Trophoblast cell (in vitro differentiated cells and primary cell): ENCODE results near the gene CARNS1.

Experiments used
- DNase-seq, 2 donors: peaks; one replicate each; pipeline ENCODE4 v3.0.0-alpha.2; 2016
- H2AFZ ChIP-seq: 2 replicates; pipeline ENCODE4 v1.6.1; 2013; ENCODE audit warnings: low read length, moderate library complexity, mild to moderate bottlenecking; ENCODE audit not compliant: insufficient read depth, poor library complexity
- H2AK5ac ChIP-seq: 2 replicates; pipeline ENCODE4 v1.6.1; 2013; ENCODE audit warnings: mild to moderate bottlenecking, low read length
- H2BK120ac ChIP-seq: 2 replicates; pipeline ENCODE4 v1.6.1; 2013; ENCODE audit warnings: low read length, mild to moderate bottlenecking, moderate library complexity; ENCODE audit not compliant: insufficient read depth, poor library complexity
- H2BK12ac ChIP-seq: 2 replicates; pipeline ENCODE4 v1.6.1; 2013; ENCODE audit warnings: mild to moderate bottlenecking, low read length, moderate library complexity
- H2BK5ac ChIP-seq: 2 replicates; pipeline ENCODE4 v1.6.1; 2013; ENCODE audit warnings: low read length, low read depth, moderate library complexity, mild to moderate bottlenecking; ENCODE audit not compliant: poor library complexity
- H3K14ac ChIP-seq: 2 replicates; pipeline ENCODE4 v1.6.1; 2013; ENCODE audit warnings: mild to moderate bottlenecking, low read length
- H3K18ac ChIP-seq: 2 replicates; pipeline ENCODE4 v1.6.1; 2013; ENCODE audit warnings: mild to moderate bottlenecking, low read length
- H3K23ac ChIP-seq: 2 replicates; pipeline ENCODE4 v1.6.1; 2013; ENCODE audit warnings: low read length
- H3K27ac ChIP-seq: 2 replicates; pipeline ENCODE4 v1.5.1; 2013; ENCODE audit warnings: low read depth, mild to moderate bottlenecking, inconsistent platforms, low read length, moderate library complexity
- H3K27me3 ChIP-seq: 2 replicates; pipeline ENCODE4 v1.6.1; 2013; ENCODE audit warnings: inconsistent platforms, mild to moderate bottlenecking, low read length, moderate library complexity; ENCODE audit not compliant: insufficient read depth
- H3K36me3 ChIP-seq, 2 experiments: 1 replicate in 1 of 2; 2 replicates in 1 of 2; pipeline ENCODE4 v1.6.1; 2013; ENCODE audit warnings: low read length in 2 of 2, mild to moderate bottlenecking in 2 of 2, moderate library complexity in 1 of 2; ENCODE audit not compliant: insufficient read depth in 2 of 2, control insufficient read depth in 1 of 2
- H3K4ac ChIP-seq: 2 replicates; pipeline ENCODE4 v1.6.1; 2013; ENCODE audit warnings: low read depth, mild to moderate bottlenecking, low read length, moderate library complexity
- H3K4me1 ChIP-seq, 2 experiments: 1 replicate in 1 of 2; 2 replicates in 1 of 2; pipeline ENCODE4 v1.6.1; 2013; ENCODE audit warnings: low read length in 2 of 2, mild to moderate bottlenecking in 2 of 2, moderate library complexity in 1 of 2; ENCODE audit not compliant: insufficient read depth in 2 of 2, control insufficient read depth in 1 of 2
- H3K4me2 ChIP-seq: 2 replicates; pipeline ENCODE4 v1.6.1; 2013; ENCODE audit warnings: inconsistent platforms, mild to moderate bottlenecking, low read length, moderate library complexity
- H3K4me3 ChIP-seq: 2 replicates; pipeline ENCODE4 v1.5.1; 2013; ENCODE audit warnings: mild to moderate bottlenecking, low read depth, low read length, inconsistent platforms
- H3K79me1 ChIP-seq: one replicate; pipeline ENCODE4 v1.6.1; 2013; ENCODE audit warnings: low read length
- H3K79me2 ChIP-seq: 2 replicates; pipeline ENCODE4 v1.6.1; 2013; ENCODE audit warnings: low read length, mild to moderate bottlenecking; ENCODE audit not compliant: control insufficient read depth, insufficient read depth, poor library complexity
- H3K9ac ChIP-seq: 2 replicates; pipeline ENCODE4 v1.6.1; 2013; ENCODE audit warnings: mild to moderate bottlenecking, low read length
- H3K9me3 ChIP-seq: 2 replicates; pipeline ENCODE4 v1.6.1; 2013; ENCODE audit warnings: low read depth, mild to moderate bottlenecking, control low read depth, inconsistent platforms, low read length; ENCODE audit not compliant: insufficient read depth
- H4K12ac ChIP-seq: 2 replicates; pipeline ENCODE4 v1.6.1; 2013; ENCODE audit warnings: low read depth, mild to moderate bottlenecking, low read length, moderate library complexity
- H4K8ac ChIP-seq: 2 replicates; pipeline ENCODE4 v1.6.1; 2013; ENCODE audit warnings: low read depth, mild to moderate bottlenecking, low read length, moderate library complexity
- H4K91ac ChIP-seq: one replicate; pipeline ENCODE4 v1.6.1; 2013; ENCODE audit warnings: low read depth, mild to moderate bottlenecking, low read length, moderate library complexity
- WGBS: extraction: QIAGEN DNeasy Blood & Tissue Kit; methylation state at CpG from one replicate; pipeline ENCODE4 v1.1.7; 2013; ENCODE audit warnings: missing lambda C conversion rate; ENCODE audit not compliant: insufficient read length, insufficient coverage; ENCODE audit errors: extremely low coverage; 5-methylcytosine and 5-hydroxymethylcytosine counted together

CARNS1 gene

DNA sequence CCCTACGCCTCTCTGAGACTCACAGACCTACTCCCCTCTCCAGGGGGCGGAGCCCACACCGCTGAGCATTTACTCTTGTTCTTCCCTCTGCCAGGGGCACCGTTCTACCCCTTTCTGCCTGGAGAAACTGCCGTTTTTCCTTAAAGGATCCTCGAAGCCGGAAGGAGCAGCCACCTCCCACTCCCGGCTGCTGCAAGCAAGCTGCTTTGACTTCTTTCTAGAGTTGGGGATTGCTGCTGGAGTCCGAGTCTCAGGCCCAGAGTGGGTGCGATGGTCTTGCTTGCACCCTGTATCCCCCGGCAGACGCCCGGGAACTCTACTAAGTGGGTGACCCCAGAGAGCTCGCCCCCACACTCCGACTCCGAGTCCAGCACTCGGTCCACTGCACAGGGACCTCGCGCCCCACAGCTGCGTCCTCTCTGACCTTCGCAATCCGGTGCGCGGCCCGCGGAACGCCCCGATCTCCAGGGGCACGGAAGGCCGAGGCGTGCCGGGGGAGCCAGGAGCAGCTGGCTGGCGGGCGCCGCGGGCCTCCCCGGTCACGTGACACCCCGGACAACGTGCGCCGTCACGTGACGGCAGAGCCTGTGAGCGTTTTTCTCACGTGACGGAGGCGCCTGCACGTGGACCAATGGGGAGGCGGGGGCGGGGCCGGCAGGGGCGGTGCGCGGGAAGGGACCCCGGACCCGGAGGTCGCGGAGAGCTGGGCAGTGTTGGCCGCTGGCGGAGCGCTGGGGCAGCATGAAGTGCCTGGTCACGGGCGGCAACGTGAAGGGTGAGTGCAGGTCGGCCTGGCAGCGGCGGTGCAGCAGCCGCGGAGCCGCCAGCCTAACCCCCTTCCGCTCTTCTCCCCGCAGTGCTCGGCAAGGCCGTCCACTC lies 23.9 kb upstream of the CARNS1 start, which contains the start of gene RAD9A:
Gene RAD9A (plus strand): TSS at position 683 of the 879 bp plus-strand sequence. CDS start 59 bp downstream, at position 742.
- peaks cover 18 to 22% of the 10 kb centered on the region in 2 experiments for H3K36me3 ChIP-seq
- peak; percentile 92 to 96 for DNase-seq
- H2BK12ac ChIP-seq, result no peak within 1 kb of the TSS
- H2AK5ac ChIP-seq, result peak within 1 kb of the TSS; percentile 3
- peak within 1 kb of the TSS; percentile 84 for H3K9ac ChIP-seq
- no peaks in the 10 kb centered on the region for H3K27me3 ChIP-seq
- H3K79me1 ChIP-seq, result peaks cover 7% of the 10 kb centered on the region
- H4K8ac ChIP-seq, result peak within 1 kb of the TSS; percentile 84
- H3K9me3 ChIP-seq, result no peaks in the 10 kb centered on the region
- H4K12ac ChIP-seq, result peak within 1 kb of the TSS; percentile 71
- peak within 1 kb of the TSS; percentile 62 for H2BK120ac ChIP-seq
- peak within 1 kb of the TSS; percentile 86 for H4K91ac ChIP-seq
- peak within 1 kb of the TSS; percentile 92 for H3K4me2 ChIP-seq
- peak within 1 kb of the TSS; percentile 18 for H3K27ac ChIP-seq
- H3K79me2 ChIP-seq, result peaks cover 6% of the 10 kb centered on the region
- H3K4me1 ChIP-seq, result peaks cover 9 to 10% of the 10 kb centered on the region in 2 experiments
- H3K4ac ChIP-seq, result peak within 1 kb of the TSS; percentile 30
- H3K18ac ChIP-seq, result peak within 1 kb of the TSS; percentile 54
- peak within 1 kb of the TSS; percentile 70 for H3K14ac ChIP-seq
- peak within 1 kb of the TSS; percentile 71 for H2AFZ ChIP-seq
- WGBS, result no CpG with 5 or more reads among the region's 75 CpGs
- peak within 1 kb of the TSS; percentile 59 for H2BK5ac ChIP-seq
- H3K4me3 ChIP-seq, result peak within 1 kb of the TSS; percentile 89
- H3K23ac ChIP-seq, result no peak within 1 kb of the TSS

GRCh38 chr11:67392183-67392715 lies 23.2 kb upstream of the CARNS1 start:
- no peak overlapping the region for H3K27ac ChIP-seq
- H3K4ac ChIP-seq, result peak overlapping the region; percentile 30

GRCh38 chr11:67393437-67393836 lies 22.0 kb upstream of the CARNS1 start:
- H4K8ac ChIP-seq, result no peak overlapping the region
- no peak overlapping the region for H2BK120ac ChIP-seq
- no peak overlapping the region for H3K4me3 ChIP-seq
- no peak overlapping the region for H4K91ac ChIP-seq
- no peak overlapping the region for H2AFZ ChIP-seq
- no peak overlapping the region for H2AK5ac ChIP-seq
- H3K9me3 ChIP-seq, result no peaks in the 10 kb centered on the region
- peaks cover 31 to 40% of the 10 kb centered on the region in 2 experiments for H3K36me3 ChIP-seq
- no peak overlapping the region for H3K27ac ChIP-seq
- H3K9ac ChIP-seq, result no peak overlapping the region
- no peak overlapping the region for H3K23ac ChIP-seq
- no peak for DNase-seq
- H2BK5ac ChIP-seq, result no peak overlapping the region
- H3K14ac ChIP-seq, result no peak overlapping the region
- H3K27me3 ChIP-seq, result no peaks in the 10 kb centered on the region
- peaks cover 7% of the 10 kb centered on the region for H3K79me1 ChIP-seq
- WGBS, result no CpG with 5 or more reads among the region's 18 CpGs
- H3K79me2 ChIP-seq, result peaks cover 6% of the 10 kb centered on the region
- no peak overlapping the region for H2BK12ac ChIP-seq
- H3K4ac ChIP-seq, result no peak overlapping the region
- H3K18ac ChIP-seq, result no peak overlapping the region
- peaks cover 6 to 10% of the 10 kb centered on the region in 2 experiments for H3K4me1 ChIP-seq
- H3K4me2 ChIP-seq, result no peak overlapping the region
- no peak overlapping the region for H4K12ac ChIP-seq

More at GRCh38 chr11:67392183-67392715, 23.2 kb upstream of the CARNS1 start:
- H3K9me3 ChIP-seq, result no peaks in the 10 kb centered on the region
- no peak overlapping the region for H4K12ac ChIP-seq
- H3K36me3 ChIP-seq, result peaks cover 20 to 28% of the 10 kb centered on the region in 2 experiments
- peaks cover 7% of the 10 kb centered on the region for H3K79me1 ChIP-seq
- peaks cover 6 to 10% of the 10 kb centered on the region in 2 experiments for H3K4me1 ChIP-seq
- peak overlapping the region; percentile 92 for H3K4me2 ChIP-seq
- peak overlapping the region; percentile 54 for H3K18ac ChIP-seq
- peak overlapping the region; percentile 62 for H2BK120ac ChIP-seq
- peak overlapping the region; percentile 89 for H3K4me3 ChIP-seq
- peaks cover 6% of the 10 kb centered on the region for H3K79me2 ChIP-seq
- H4K8ac ChIP-seq, result peak overlapping the region; percentile 84
- peak overlapping the region; percentile 28 for H4K91ac ChIP-seq
- peak in 1 of 2 donors; percentile 21 for DNase-seq
- no peak overlapping the region for H2BK5ac ChIP-seq
- no CpG with 5 or more reads among the region's 31 CpGs for WGBS
- peak overlapping the region; percentile 69 for H3K14ac ChIP-seq
- no peak overlapping the region for H2BK12ac ChIP-seq
- peak overlapping the region; percentile 3 for H2AK5ac ChIP-seq
- H3K23ac ChIP-seq, result no peak overlapping the region
- H3K9ac ChIP-seq, result peak overlapping the region; percentile 84
- H2AFZ ChIP-seq, result peak overlapping the region; percentile 71
- H3K27me3 ChIP-seq, result no peaks in the 10 kb centered on the region

GRCh38 chr11:67393990-67394389 lies 21.5 kb upstream of the CARNS1 start:
- Histone ChIP-seq H2BK120ac (no peak overlapping the region), H3K36me3 (peaks cover 37 to 46% of the 10 kb centered on the region in 2 experiments), H3K9ac (no peak overlapping the region), H3K23ac (no peak overlapping the region), H3K4ac (no peak overlapping the region), H3K27me3 (no peaks in the 10 kb centered on the region), H3K18ac (no peak overlapping the region), H2BK12ac (no peak overlapping the region), H3K79me1 (peaks cover 7% of the 10 kb centered on the region), H3K4me2 (no peak overlapping the region), H3K14ac (no peak overlapping the region), H3K79me2 (peaks cover 6% of the 10 kb centered on the region), H4K12ac (no peak overlapping the region), H4K8ac (no peak overlapping the region), H2AK5ac (no peak overlapping the region), H2AFZ (no peak overlapping the region), H3K9me3 (no peaks in the 10 kb centered on the region), H3K4me3 (no peak overlapping the region), H3K4me1 (peaks cover 6 to 10% of the 10 kb centered on the region in 2 experiments), H2BK5ac (no peak overlapping the region), H3K27ac (no peak overlapping the region), H4K91ac (no peak overlapping the region)
- WGBS, result no CpG with 5 or more reads among the region's 5 CpGs
- DNase-seq, result no peak
